ENCODE measurements around the gene CERCAM. TPM values are rescaled to one million over a fixed set of nuclear protein-coding genes. Genes with fewer than 3 reads are reported as not detected.
"Not testable (repeated sequence)": the region's sequence is repeated elsewhere in the genome, so short reads cannot be mapped to it uniquely, and the experiment has no call there.

The CERCAM gene
- total and polyA plus RNA-seq, 2 experiments from 2014 or later = 525 to 596 TPM

GRCh38 chr9:128419061-128419925 lies 1.4 kb upstream of the CERCAM start:
- Histone ChIP-seq H4K20me1 (ENCODE audit: insufficient read depth) (no peaks in the 10 kb centered on the region), H3K9me3 (ENCODE audit: low read depth) (no peaks in the 10 kb centered on the region), H3K27me3 (replicated peaks; ENCODE audit: insufficient read depth) (peaks cover 17% of the 10 kb centered on the region), H3K9me2 (ENCODE audit: insufficient read depth) (no peaks in the 10 kb centered on the region), H2AFZ (peak overlapping the region; percentile 97), H3K4me1 (ENCODE audit: insufficient read depth) (peaks cover 27% of the 10 kb centered on the region), H3K9ac (peak overlapping the region; percentile 96), H3K79me2 (ENCODE audit: insufficient read depth) (peaks cover 20% of the 10 kb centered on the region), H3K4me3 (peak overlapping the region; percentile 92), H3K36me3 (ENCODE audit: low read depth) (peaks cover under 1% of the 10 kb centered on the region; the same call in 1 of the 2 replicates), H3F3A (ENCODE audit: insufficient read depth) (no peaks in the 10 kb centered on the region), H3K4me2 (ENCODE audit: unreplicated experiment) (peak overlapping the region; percentile 80), H3K27ac (no peak overlapping the region)
- DNase-seq = peak; percentile 67
- no peak for TF ChIP-seq EZH2phosphoT487 (IDR thresholded peaks at IDR 0.05; ENCODE audit: insufficient read depth, low read depth)
- no peak for TF ChIP-seq EZH2 (IDR thresholded peaks at IDR 0.05; ENCODE audit: insufficient read depth, poor library complexity, severe bottlenecking)
- in situ Hi-C loops (cut with MboI) = no loop called here
- WGBS, 2 experiments (ENCODE audit: low coverage in 1 of 2, low lambda C conversion rate in 2 of 2, missing lambda C conversion rate in 2 of 2) = 5 to 7% methylated on average over 28 of the region's 28 CpGs

- Histone ChIP-seq H3F3A (ENCODE audit: insufficient read depth) (no peaks in the 10 kb centered on the region), H3K4me1 (ENCODE audit: insufficient read depth) (peaks cover 27% of the 10 kb centered on the region), H3K27ac (peak overlapping the region; percentile 86), H3K27me3 (replicated peaks; ENCODE audit: insufficient read depth) (peaks cover 8% of the 10 kb centered on the region), H3K36me3 (ENCODE audit: low read depth) (peaks cover 10% of the 10 kb centered on the region; the same call in 1 of the 2 replicates), H3K9ac (peak overlapping the region; percentile 96), H4K20me1 (ENCODE audit: insufficient read depth) (no peaks in the 10 kb centered on the region), H3K9me2 (ENCODE audit: insufficient read depth) (no peaks in the 10 kb centered on the region), H3K4me3 (peak overlapping the region; percentile 92), H3K4me2 (ENCODE audit: unreplicated experiment) (peak overlapping the region; percentile 80), H2AFZ (peak overlapping the region; percentile 97), H3K79me2 (ENCODE audit: insufficient read depth) (peaks cover 20% of the 10 kb centered on the region), H3K9me3 (ENCODE audit: low read depth) (no peaks in the 10 kb centered on the region)
- no peak for TF ChIP-seq EZH2phosphoT487 (IDR thresholded peaks at IDR 0.05; ENCODE audit: insufficient read depth, low read depth)
- TF ChIP-seq EZH2 (IDR thresholded peaks at IDR 0.05; ENCODE audit: insufficient read depth, poor library complexity, severe bottlenecking) = no peak
- in situ Hi-C loops (cut with MboI) = no loop called here
- WGBS, 2 experiments (ENCODE audit: low coverage in 1 of 2, low lambda C conversion rate in 2 of 2, missing lambda C conversion rate in 2 of 2) = 0 to 2% methylated on average over 41 to 49 of the region's 59 CpGs
- DNase-seq = peak; percentile 90
These were observed 502 bp upstream of the CERCAM start for GRCh38 chr9:128420060-128420650.

DNA sequence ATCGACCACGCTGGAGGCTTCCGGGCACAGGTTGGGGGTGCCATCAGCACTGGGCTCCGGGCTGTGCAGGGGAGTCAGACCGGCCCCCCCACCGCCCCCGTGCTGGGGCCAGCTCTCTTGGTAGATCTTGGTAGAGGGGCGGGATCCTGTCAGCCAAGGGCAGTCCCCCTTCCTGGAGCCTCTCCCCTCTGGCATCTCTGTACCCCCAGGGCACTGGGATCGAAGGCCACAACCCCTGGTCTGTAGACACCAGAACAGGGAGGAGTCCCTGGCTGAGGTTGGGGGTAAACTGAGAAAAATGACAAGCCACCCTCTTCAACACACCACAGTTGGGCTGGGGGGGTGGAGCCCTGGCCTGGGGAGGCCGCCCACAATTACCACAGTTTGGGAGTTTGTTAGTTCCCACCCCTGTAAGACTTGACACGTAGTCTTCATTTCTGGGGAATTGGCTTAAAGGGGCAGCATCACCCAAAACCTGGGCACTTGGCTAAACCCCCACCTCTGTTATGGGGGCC lies 882 bp downstream of the CERCAM start:
- Histone ChIP-seq H3F3A (ENCODE audit: insufficient read depth) (no peaks in the 10 kb centered on the region), H3K36me3 (ENCODE audit: low read depth) (peaks cover 11% of the 10 kb centered on the region; the same call in 1 of the 2 replicates), H3K9me3 (ENCODE audit: low read depth) (no peaks in the 10 kb centered on the region), H3K4me1 (ENCODE audit: insufficient read depth) (peaks cover 27% of the 10 kb centered on the region), H3K27me3 (replicated peaks; ENCODE audit: insufficient read depth) (peaks cover under 1% of the 10 kb centered on the region; the same call in 1 of the 2 replicates), H3K9ac (peak overlapping the region; percentile 96), H4K20me1 (ENCODE audit: insufficient read depth) (no peaks in the 10 kb centered on the region), H2AFZ (peak overlapping the region; percentile 72), H3K4me2 (ENCODE audit: unreplicated experiment) (peak overlapping the region; percentile 93), H3K9me2 (ENCODE audit: insufficient read depth) (no peaks in the 10 kb centered on the region), H3K27ac (peak overlapping the region; percentile 86), H3K79me2 (ENCODE audit: insufficient read depth) (peaks cover 20% of the 10 kb centered on the region), H3K4me3 (peak overlapping the region; percentile 92)
- TF ChIP-seq EZH2 (IDR thresholded peaks at IDR 0.05; ENCODE audit: insufficient read depth, poor library complexity, severe bottlenecking) = no peak
- TF ChIP-seq EZH2phosphoT487 (IDR thresholded peaks at IDR 0.05; ENCODE audit: insufficient read depth, low read depth) = no peak
- in situ Hi-C loops (cut with MboI) = no loop called here
- DNase-seq = peak; percentile 85
- WGBS, 2 experiments (ENCODE audit: low coverage in 1 of 2, low lambda C conversion rate in 2 of 2, missing lambda C conversion rate in 2 of 2) = 1 to 7% methylated on average over 9 of the region's 11 CpGs

GRCh38 chr9:128422022-128422782 lies 1.5 kb downstream of the CERCAM start:
- DNase-seq; H3K27me3 ChIP-seq (replicated peaks; ENCODE audit: insufficient read depth); H3K9me2 ChIP-seq (ENCODE audit: insufficient read depth); in situ Hi-C loops (cut with MboI); H3F3A ChIP-seq (ENCODE audit: insufficient read depth); H4K20me1 ChIP-seq (ENCODE audit: insufficient read depth); H3K9me3 ChIP-seq (ENCODE audit: low read depth): not testable (repeated sequence)
- peak overlapping the region; percentile 72 for H2AFZ ChIP-seq
- peak overlapping the region; percentile 93 for H3K4me2 ChIP-seq (ENCODE audit: unreplicated experiment)
- peaks cover 11% of the 10 kb centered on the region; the same call in 1 of the 2 replicates for H3K36me3 ChIP-seq (ENCODE audit: low read depth)
- H3K4me3 ChIP-seq = peak overlapping the region; percentile 92
- H3K4me1 ChIP-seq (ENCODE audit: insufficient read depth) = peaks cover 27% of the 10 kb centered on the region
- H3K9ac ChIP-seq = peak overlapping the region; percentile 96
- peaks cover 20% of the 10 kb centered on the region for H3K79me2 ChIP-seq (ENCODE audit: insufficient read depth)
- 87 to 88% methylated on average over 13 of the region's 13 CpGs for WGBS, 2 experiments (ENCODE audit: low coverage in 1 of 2, low lambda C conversion rate in 2 of 2, missing lambda C conversion rate in 2 of 2)
- peak overlapping the region; percentile 86 for H3K27ac ChIP-seq
